Loucy (cell line): ENCODE data around the gene CUX1.

Experiments
- EZH2phosphoT487 ChIP-seq: fragments of 200-600 bp; IDR thresholded peaks from 2 replicates; pipeline ENCODE4 v1.6.1; 2018; ENCODE audit warnings: antibody characterized with exemption, mild to moderate bottlenecking, moderate library complexity, borderline replicate concordance
- TF ChIP-seq, protein P1 (sequence below): fragments of 200-600 bp; sonication (generic); conservative IDR thresholded peaks from 2 replicates; pipeline ENCODE4 v1.5.1; 2014; ENCODE audit warnings: mild to moderate bottlenecking, antibody characterized with exemption, low read length

DNA sequence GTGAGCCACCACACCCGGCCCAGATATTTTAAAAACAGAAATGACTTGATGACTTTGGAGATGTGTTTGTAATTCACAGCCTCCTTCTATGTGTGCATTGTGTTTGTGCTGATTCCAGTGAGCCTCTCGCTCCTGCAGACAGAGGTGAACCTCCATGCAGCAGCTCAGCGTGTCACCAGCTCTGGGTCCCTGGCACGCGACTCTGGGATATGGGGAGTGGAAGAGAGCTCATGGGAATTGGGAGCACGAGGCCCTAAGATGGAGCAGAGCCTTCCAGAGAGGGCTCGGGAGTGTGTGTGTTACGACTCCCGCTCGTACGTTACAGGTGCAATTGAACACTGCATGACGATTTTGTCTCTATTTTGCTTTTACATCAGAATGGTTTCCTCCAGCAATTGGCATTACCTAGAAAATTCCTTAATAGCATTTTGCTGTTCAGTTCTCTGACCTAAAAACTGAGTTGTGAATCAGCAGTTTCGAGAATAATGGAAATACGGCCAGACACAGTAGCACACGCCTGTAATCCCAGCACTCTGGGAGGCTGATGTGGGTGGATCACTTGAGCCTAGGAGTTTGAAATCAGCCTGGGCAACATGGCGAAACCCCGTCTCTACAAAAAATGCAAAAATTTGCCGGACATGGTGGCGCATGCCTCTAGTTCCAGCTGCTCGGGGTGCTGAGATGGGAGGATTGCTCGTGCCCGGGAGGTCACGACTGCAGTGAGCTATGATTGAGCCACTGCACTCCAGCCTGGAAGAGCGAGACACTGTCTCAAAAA is 204.6 kb downstream of the CUX1 start:
- TF ChIP-seq, protein P1, sequence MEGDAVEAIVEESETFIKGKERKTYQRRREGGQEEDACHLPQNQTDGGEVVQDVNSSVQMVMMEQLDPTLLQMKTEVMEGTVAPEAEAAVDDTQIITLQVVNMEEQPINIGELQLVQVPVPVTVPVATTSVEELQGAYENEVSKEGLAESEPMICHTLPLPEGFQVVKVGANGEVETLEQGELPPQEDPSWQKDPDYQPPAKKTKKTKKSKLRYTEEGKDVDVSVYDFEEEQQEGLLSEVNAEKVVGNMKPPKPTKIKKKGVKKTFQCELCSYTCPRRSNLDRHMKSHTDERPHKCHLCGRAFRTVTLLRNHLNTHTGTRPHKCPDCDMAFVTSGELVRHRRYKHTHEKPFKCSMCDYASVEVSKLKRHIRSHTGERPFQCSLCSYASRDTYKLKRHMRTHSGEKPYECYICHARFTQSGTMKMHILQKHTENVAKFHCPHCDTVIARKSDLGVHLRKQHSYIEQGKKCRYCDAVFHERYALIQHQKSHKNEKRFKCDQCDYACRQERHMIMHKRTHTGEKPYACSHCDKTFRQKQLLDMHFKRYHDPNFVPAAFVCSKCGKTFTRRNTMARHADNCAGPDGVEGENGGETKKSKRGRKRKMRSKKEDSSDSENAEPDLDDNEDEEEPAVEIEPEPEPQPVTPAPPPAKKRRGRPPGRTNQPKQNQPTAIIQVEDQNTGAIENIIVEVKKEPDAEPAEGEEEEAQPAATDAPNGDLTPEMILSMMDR: no peak
- TF ChIP-seq EZH2phosphoT487: no peak
